K562 treated with DMSO at 1 percent for 24 hours (cell line): ENCODE results near the gene MNAT1. TPM values are rescaled to one million over a fixed set of nuclear protein-coding genes. Genes with fewer than 3 reads are reported as not detected.

Experiments
- total RNA-seq: library from RNA; unstranded; fragments of 300-600 nt; gene quantifications from 2 replicates; pipeline ENCODE4 v1.2.3, GENCODE V29; 2022; ENCODE audit warnings: low read depth; ENCODE audit not compliant: insufficient read depth

Gene MNAT1
- 14.9 and 18.8 TPM in 2 replicates for total RNA-seq

GRCh38 chr14:60734465-60735242 lies at the start of gene MNAT1:
MNAT1 (plus strand) TSS chr14:60734761; CDS start chr14:60734863, 102 bp downstream.

GRCh38 chr14:60723907-60724618 lies 10.5 kb upstream of the MNAT1 start, which contains the start of gene SIX4:
SIX4 (minus strand) TSS chr14:60724351; CDS start chr14:60724074, 277 bp downstream.

GRCh38 chr14:60980811-60981632 lies 246.5 kb downstream of the MNAT1 start, which contains the start of the genes SLC38A6 and TRMT5:
SLC38A6 (plus strand) TSS chr14:60981245; CDS start chr14:60981278, 33 bp downstream.
TRMT5 (minus strand) TSS chr14:60981079; CDS start chr14:60980973, 106 bp downstream.

Other genes starting within 250 kb of the MNAT1 start
- 0.41 TPM in 1 of 2 replicates, not detected in the other for gene C14orf39, start 248.7 kb upstream of the MNAT1 start, total RNA-seq
- gene SIX6, start 225.6 kb upstream of the MNAT1 start, total RNA-seq = not detected in 2 replicates
- gene SIX1, start 85.3 kb upstream of the MNAT1 start, total RNA-seq = 0.98 and 1.7 TPM in 2 replicates
- gene SIX4, start 10.4 kb upstream of the MNAT1 start, total RNA-seq = 6.3 and 6.6 TPM in 2 replicates
- gene TRMT5, start 246.3 kb downstream of the MNAT1 start, total RNA-seq = 2.0 and 2.6 TPM in 2 replicates
- gene SLC38A6, start 246.5 kb downstream of the MNAT1 start, total RNA-seq = 4.7 and 5.6 TPM in 2 replicates